HG02571 (cell line): ENCODE measurements around the gene DGCR8.

Source experiments
- ATAC-seq: cut with Tn5 transposase; IDR thresholded peaks from one replicate; pipeline ENCODE4 v1.9.1; 2021; ENCODE audit warnings: mild to moderate bottlenecking, moderate library complexity; ENCODE audit not compliant: unreplicated experiment

Gene DGCR8

DNA sequence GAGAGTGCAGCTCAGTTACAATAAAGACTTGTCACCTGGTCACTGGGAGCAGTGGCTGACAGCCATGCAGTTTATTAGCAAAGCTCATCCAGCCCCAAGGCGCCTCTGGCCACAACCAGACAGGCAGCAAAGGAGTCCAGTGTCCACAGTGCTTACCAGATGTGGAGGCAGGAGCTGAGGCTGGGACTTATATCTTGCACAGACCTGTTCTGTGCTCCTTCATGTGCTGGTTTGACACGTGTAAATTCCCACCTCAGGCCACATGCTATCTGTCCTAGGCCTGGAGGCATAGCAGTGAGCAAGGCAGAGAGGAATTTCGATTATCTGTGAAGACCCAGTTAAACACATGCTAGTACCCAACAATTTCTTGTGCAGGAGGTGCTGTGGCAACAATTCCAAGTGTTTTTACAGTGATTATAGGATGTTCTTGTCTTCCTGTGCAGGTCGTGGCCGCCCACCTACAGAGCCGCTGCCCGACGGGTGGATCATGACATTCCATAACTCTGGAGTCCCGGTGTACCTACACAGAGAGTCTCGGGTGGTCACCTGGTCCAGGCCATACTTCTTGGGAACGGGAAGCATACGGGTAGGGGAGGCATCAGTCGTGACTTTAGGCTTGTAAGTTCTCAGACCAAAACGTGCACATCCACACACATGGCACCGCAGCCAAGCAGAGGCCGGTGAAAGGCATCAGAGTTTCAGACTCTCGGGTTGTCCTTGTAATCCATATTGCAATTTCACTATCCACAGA, 9.4 kb downstream of the DGCR8 start:
- no peak for ATAC-seq

- ATAC-seq: no peak
Observed at GRCh38 chr22:20089977-20090729, 10.1 kb downstream of the DGCR8 start.

DNA sequence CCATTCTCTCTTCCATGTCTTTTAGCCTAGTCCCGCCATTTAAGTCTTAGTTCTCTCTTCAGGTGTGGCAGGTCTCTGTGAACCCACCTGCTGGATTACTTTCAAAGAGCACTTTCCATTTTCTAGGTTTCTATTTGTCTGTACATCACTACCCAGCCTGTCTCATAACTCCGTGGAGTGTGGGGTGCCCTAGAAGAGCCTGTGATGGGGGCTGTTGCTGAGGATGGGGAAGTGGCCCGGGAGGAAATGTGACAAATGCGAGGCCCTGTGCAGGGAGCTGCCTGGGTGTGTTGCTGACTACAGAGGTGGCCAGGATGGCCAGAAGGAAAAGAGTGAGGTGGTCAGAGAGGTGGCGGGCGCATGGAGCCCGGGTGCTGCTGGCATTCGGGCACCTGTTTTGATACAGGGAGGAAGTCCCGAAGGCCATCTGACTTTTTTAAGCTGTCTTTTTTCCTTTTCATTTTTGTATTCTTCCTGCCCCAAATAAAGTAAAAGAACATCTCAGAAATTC, 10.7 kb downstream of the DGCR8 start:
- no peak for ATAC-seq

DNA sequence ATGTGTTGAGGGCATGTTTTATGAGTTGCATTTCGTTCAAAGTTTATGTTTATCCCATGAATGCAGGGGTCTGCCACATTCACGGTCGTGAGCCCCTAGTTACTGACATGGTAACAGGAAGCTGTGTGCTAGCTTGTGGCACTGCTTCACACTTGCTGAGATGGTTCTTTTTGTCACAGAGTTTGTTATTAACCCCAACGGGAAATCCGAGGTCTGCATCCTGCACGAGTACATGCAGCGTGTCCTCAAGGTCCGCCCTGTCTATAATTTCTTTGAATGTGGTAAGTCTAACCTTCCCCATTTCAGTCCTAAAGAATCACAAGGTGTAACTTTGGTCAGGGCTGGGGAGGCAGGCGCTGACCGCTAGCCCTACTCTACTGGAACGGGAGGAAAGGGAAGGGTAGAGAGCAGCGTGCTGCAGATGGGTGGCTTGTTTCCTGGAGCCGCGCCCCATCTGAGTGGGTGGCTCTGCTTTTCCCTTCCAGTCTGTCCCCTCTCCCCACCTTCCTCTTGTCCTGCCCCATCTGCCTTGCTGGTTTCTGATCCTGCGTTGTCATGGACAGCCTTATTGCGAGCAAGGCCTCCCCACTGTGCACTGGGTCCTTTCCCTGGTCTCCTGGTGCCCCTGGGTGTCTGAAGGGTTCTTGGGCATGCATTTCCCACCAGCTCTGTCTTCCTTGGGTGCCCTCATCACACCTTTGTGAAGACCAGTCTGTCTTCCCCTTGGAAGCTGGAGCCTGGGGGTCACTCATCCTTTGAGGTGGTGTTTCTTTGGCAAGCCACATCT, 11.8 kb downstream of the DGCR8 start:
- ATAC-seq: no peak

DNA sequence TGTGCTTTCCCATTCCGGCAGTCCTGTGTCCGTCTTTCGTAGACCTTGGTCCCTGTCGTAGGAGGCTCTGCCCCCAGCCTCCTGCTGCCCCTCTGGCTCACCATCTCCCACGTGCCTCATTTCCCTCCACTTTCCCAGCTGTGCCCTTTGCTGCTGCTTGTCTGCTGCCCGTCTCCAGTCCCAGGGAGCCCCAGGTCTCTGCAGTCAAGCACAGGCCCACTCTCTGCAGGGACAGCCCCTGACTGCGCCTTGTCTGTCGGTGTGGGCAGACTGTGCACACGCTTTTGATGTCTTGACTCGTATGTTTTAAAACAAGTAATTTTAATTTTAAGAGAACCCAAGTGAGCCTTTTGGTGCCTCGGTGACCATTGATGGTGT, 12.4 kb downstream of the DGCR8 start:
- ATAC-seq: no peak

DNA sequence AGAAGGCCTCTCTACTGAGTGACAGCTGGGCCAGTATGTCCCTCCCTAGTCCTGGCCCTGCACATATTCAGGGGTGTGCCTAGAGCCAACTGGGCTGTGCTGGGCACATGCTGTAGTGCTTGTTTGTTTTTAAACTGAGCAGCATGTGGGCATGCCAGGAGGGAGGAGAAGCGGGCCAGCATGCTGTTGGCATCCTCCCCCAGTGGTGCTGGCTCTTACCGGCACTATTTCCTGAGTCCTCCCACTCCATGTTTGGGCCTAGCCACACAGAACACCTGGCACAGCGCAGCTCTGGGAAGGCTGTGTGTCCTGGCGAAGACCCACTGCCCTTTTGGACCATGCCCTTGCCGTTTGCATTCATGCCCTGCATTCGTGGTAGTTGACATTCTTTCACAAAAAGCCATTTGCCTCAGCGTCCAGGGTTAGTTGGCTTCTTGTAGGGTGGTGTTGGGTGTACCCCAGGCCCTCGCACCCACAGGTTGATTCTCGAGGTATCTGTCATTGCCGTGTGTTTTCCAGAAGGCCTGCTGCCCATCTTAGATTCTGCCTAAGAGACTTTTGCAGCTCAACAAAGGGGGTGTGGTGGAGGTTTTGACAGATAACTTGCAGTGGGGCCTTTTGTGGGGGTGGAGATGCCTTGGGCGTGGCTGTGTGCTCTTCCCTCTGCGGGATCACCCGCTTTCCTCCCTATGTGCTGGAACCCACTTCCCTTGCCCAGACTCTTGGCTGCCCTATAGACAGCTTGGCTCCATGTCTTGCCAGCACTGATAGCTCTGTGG, 13.6 kb downstream of the DGCR8 start:
- no peak for ATAC-seq

DNA sequence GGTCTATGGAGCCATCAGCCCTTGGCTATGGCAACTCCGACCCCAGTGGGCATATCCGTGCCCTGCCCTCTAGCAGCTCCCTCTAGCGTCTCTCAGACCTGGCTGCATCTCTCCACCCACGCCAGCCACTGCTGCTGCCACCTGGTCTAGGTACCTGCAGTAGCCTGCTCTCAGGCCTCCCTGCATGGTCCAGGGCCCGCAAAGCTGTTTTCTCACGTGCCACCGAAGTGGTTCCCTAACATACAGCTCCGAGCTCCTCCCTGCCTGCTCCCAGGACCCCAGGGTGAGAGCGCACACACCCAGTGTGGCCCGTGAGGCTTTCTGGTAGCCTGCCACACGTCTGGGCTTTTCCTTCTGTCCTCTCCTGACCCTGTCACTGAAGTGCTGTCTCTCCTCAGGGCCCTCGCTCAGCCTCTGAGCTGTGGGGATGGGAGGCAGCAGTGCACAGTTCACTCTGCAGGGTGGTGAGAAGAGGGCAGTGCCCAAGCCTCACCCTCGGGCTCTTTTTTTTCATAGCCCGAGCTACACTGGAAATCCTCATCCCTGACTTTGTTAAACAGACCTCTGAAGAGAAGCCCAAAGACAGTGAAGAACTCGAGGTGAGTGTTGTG, 14.3 kb downstream of the DGCR8 start:
- no peak for ATAC-seq

DNA sequence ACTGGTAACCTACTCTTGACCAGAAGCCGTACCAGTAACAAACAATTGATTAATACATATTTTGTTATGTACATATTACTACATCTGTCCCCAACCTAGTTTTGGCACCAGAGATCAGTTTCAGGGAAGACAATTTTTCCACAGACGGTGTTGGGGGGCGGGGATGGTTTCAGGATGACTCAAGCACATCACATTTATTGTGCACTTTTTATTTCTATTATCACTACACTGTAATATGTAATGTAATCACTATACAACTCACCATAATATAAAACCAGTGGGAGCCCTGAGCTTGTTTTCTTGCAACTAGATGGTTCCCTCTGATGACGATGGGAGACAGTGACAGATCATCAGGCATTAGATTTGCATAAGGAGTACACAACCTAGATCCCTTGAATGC, 15.5 kb downstream of the DGCR8 start:
- ATAC-seq: no peak

DNA sequence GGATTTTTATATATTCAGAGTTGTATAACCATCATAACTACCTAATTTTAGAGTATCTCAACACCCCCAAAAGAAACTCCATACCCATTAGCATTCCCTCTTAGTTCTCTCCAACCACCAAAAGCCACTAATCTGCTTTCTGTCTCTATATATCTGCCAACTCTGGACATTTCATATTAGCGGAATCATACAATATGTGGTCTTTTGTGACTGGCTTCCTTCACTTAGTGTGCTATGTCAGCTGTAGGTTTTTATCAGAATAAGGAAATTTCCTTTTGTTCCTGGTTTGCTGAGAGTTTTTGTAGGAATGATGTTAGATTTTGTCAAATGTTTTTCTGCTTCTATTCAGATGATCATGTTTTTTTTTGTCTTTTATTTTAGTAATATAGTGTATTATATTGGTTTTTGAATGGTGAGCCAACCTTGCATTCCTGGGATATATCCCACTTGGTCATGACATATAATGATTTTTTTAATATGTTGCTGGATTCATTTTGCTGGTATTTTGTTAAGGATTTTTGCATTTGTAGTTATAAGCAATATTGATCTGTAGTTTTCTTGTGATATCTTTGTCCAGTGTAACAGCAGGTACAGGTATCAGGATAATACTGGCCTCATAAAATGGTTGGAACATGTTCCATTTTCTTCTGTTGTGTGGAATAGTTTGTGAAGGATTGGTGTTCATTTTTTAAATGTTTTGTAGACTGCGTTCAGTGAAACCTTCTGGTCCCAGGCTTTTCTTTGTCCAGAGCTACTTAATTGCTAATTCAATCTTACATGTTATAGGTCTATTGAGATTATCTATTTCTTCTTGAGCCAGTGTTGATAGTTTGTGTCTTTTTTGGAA, 16.8 kb downstream of the DGCR8 start:
- ATAC-seq: no peak

GRCh38 chr22:20099099-20099711, 19.2 kb downstream of the DGCR8 start:
- ATAC-seq: no peak

- no peak for ATAC-seq
Observed at GRCh38 chr22:20101638-20102037, 21.6 kb downstream of the DGCR8 start.

GRCh38 chr22:20102203-20102780, 22.3 kb downstream of the DGCR8 start:
- no peak for ATAC-seq

DNA sequence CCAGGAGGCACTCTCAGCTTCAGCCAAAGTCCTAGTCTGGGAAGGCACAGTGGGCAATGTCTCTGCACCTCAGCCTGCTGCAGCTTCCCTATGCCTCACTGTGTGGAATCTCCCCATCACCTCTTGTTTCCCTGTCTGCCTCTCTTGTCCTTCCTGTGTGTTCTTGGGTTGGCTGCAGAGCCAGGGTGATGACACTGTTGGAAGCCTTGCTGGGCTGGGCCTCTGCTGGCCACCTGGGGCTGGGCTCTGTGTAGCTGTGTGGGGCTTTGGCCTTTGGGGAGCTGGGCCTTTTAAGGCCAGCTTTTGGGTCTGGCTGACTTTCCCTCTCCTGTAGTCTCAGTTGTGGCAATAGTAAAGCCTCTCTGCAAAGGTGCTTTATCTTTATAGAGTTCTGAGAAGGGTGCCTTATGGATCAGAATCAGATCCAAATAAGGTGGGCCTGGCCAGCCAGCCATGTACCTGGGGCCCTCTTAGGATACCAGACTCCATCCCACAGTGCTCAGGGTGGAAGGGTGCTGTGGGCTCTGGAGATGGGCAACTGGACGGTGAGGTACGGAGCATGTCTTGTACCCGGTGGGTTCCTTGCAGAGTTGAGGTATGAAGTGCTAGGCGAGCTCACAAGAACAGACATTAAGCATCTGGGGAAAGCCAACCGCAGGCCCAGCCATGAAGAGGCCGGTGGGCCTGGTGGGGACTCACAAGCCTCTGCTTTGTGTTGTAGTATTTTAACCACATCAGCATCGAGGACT, 25.6 kb downstream of the DGCR8 start:
- no peak for ATAC-seq

DNA sequence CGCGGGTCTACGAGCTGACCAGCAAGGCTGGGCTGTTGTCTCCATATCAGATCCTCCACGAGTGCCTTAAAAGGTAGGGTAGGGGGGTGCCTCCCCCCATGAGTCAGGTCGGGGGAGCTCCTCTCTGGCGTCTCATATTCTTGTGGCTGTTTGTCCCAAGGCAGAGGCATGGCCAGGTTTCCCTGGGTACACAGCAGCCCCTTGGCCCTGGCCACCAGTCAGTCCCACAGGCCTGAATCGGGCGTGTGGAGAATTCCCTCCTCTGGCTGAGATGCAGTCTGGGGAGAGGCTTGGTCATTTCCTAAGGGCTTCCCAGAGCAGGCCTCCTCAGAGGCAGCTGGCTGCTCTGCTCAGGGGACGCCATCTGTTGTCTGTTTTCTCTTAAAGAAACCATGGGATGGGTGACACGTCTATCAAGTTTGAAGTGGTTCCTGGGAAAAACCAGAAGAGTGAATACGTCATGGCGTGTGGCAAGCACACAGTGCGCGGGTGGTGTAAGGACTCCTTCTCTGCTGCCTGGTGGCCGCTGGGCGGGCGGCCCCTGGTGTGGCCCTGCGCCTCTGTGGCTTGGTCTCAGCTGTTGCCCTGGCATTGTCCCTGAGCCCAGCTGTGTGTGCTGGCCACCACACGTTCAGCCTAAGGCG, 26.3 kb downstream of the DGCR8 start:
- no peak for ATAC-seq

DNA sequence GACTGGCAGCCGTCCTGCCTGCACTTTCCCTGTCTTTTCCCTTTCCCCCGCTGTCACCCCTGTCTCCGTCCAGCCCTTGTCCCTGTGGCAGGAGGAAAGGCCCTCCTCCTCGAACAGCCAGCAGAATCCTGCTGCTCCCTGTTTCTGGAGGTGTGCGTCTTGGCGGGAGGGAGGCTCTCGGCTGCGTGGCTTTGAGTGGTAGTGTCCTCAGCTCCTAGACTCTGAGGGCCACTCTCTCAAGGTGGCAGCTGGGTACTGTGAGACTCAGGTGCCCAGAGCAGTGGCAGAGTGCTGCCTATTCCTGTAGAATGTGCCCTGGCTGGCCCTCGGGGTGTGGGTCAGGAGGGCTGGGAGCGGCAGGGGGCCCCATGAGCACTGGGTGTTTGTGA, 26.8 kb downstream of the DGCR8 start:
- ATAC-seq: no peak

DNA sequence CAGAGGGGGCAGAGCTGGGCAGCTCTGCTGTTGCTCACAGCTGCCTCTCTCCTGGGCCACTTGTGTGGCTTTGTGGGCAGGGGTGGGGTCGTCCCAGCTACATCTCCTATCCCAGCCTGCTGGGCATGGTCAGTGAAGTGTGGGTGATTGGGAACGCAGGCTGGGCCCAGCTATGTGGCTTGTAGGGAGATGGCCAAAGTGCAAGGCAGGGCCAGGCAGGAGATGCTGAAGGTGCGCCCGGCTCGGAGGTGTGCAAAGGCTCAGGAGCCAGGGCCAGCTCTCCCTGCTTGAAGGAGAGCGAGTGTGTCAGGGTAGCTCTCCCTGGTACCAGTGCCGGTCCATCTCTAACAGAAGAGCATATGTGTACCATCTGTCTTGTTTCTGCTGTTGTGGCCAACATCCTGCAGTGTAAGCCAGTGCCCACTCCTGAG, 27.4 kb downstream of the DGCR8 start:
- ATAC-seq: no peak

GRCh38 chr22:20107951-20108756, 28.1 kb downstream of the DGCR8 start:
- ATAC-seq: no peak
